OCI-LY7 (cell line): ENCODE data around the gene EVC. TPM values are rescaled to one million over a fixed set of nuclear protein-coding genes. Genes with fewer than 3 reads are reported as not detected.

Experiments
- BruUV-seq: library from RNA; stranded (reverse); fragments of 400-500 nt; replicated peaks from 2 replicates; lab custom pipeline; 2021; lab: Mats Ljungman, UMichigan
- CTCF ChIA-PET: fragments of 300-600 bp; sonication (Branson Sonifier 250); formaldehyde crosslinking; loops from one replicate; lab custom pipeline; 2022; ENCODE audit warnings: antibody characterized with exemption; ENCODE audit not compliant: unreplicated experiment; lab: Charles Lee
- POLR2A ChIA-PET: fragments of 300-600 bp; sonication (Branson Sonifier 250); formaldehyde crosslinking; loops from one replicate; lab custom pipeline; 2022; ENCODE audit warnings: antibody characterized with exemption; lab: Charles Lee
- DNase-seq: peaks from one replicate; pipeline ENCODE4 v3.0.0-alpha.2; 2015; ENCODE audit warnings: low spot score
- H2AFZ ChIP-seq: fragments of 200-600 bp; sonication (generic), shearing (Covaris generic); 2 replicates; pipeline ENCODE4 v1.6.1; 2014; ENCODE audit warnings: mild to moderate bottlenecking, antibody characterized with exemption, low read length, moderate library complexity
- H3K27ac ChIP-seq: fragments of 200-600 bp; sonication (generic); 2 replicates; pipeline ENCODE4 v1.5.1; 2014; ENCODE audit warnings: mixed run types, low read depth, mild to moderate bottlenecking, moderate library complexity, low read length, inconsistent platforms; ENCODE audit not compliant: poor library complexity, severe bottlenecking
- H3K36me3 ChIP-seq: fragments of 200-600 bp; sonication (generic); 2 replicates; pipeline ENCODE4 v1.6.1; 2014; ENCODE audit warnings: mild to moderate bottlenecking, antibody characterized with exemption, low read length, moderate library complexity, mixed read lengths; ENCODE audit not compliant: insufficient read depth
- H3K4me1 ChIP-seq: fragments of 200-600 bp; sonication (generic); 2 replicates; pipeline ENCODE4 v1.5.1; 2014; ENCODE audit warnings: mild to moderate bottlenecking, low read length; ENCODE audit not compliant: insufficient read depth, poor library complexity, severe bottlenecking
- H3K4me2 ChIP-seq: fragments of 200-600 bp; sonication (generic); 2 replicates; pipeline ENCODE4 v1.6.1; 2014; ENCODE audit warnings: mild to moderate bottlenecking, low read length
- H3K4me3 ChIP-seq: fragments of 200-600 bp; sonication (generic); 2 replicates; pipeline ENCODE4 v1.5.1; 2014; ENCODE audit warnings: mild to moderate bottlenecking, low read depth, low read length; ENCODE audit not compliant: poor library complexity, severe bottlenecking
- H3K79me2 ChIP-seq: fragments of 200-600 bp; sonication (generic); 2 replicates; pipeline ENCODE4 v1.6.1; 2016; ENCODE audit warnings: low read depth, mild to moderate bottlenecking, low read length, moderate library complexity, mixed read lengths; ENCODE audit not compliant: insufficient read depth
- H3K9me2 ChIP-seq: fragments of 200-600 bp; sonication (generic); 2 replicates; pipeline ENCODE4 v1.6.1; 2016; ENCODE audit warnings: mild to moderate bottlenecking, low read length, mixed read lengths; ENCODE audit not compliant: insufficient read depth
- H3K9me3 ChIP-seq: fragments of 200-600 bp; sonication (generic); 2 replicates; pipeline ENCODE4 v1.6.1; 2014; ENCODE audit warnings: mild to moderate bottlenecking, mixed run types, low read length, mixed read lengths
- H4K20me1 ChIP-seq: fragments of 200-600 bp; sonication (generic); 2 replicates; pipeline ENCODE4 v1.6.1; 2014; ENCODE audit warnings: mild to moderate bottlenecking, antibody characterized with exemption, low read length, moderate library complexity, mixed read lengths; ENCODE audit not compliant: insufficient read depth
- CTCF ChIP-seq: fragments of 200-600 bp; sonication (generic); conservative IDR thresholded peaks from 2 replicates; pipeline ENCODE4 v1.5.1; 2014; ENCODE audit warnings: mild to moderate bottlenecking, antibody characterized with exemption, low read length, moderate library complexity, mixed read lengths
- EZH2phosphoT487 ChIP-seq: fragments of 200-600 bp; sonication (generic); IDR thresholded peaks from 2 replicates; pipeline ENCODE4 v1.6.1; 2018; ENCODE audit warnings: low read depth, borderline replicate concordance, mild to moderate bottlenecking, mixed run types, antibody characterized with exemption, low read length, moderate library complexity, mixed read lengths
- intact Hi-C: fragments of 100-400 bp; cut with micrococcal nuclease; formaldehyde crosslinking; loops from one replicate; pipeline ENCODE4 v1.10.0; 2022; ENCODE audit not compliant: unreplicated experiment
- total RNA-seq, 2 experiments: library from RNA; depleted of rRNA in 1 of 2; stranded (reverse); fragments of >200 nt in 1 of 2; shearing (Covaris generic) in 1 of 2; gene quantifications; 2 replicates each; pipeline ENCODE4 v1.2.3, GENCODE V29; 2014 to 2022

Gene EVC
- total RNA-seq, 2 experiments from 2014 or later, result not detected

- intact Hi-C loops, result loop anchor here (5.0 kb wide), 1 partner anchor 396 kb away; no protein-coding TSS in a partner anchor
- TF ChIP-seq EZH2phosphoT487 (no peak), CTCF (no peak)
- POLR2A ChIA-PET, result interaction anchor here (0.5 kb wide), 1 partner anchor 10 kb away, joined by 3 read pairs; no protein-coding TSS in a partner anchor
Observed at GRCh38 chr4:5793514-5793913, 82.5 kb downstream of the EVC start.

GRCh38 chr4:5795580-5795979, 84.6 kb downstream of the EVC start:
- no peak for TF ChIP-seq CTCF
- no peak for DNase-seq
- ChIA-PET POLR2A (no interaction called here), CTCF (no interaction called here)
- H3K4me1 ChIP-seq, result no peaks in the 10 kb centered on the region
- intact Hi-C loops, result no loop called here
- H4K20me1 ChIP-seq, result no peaks in the 10 kb centered on the region
- H3K9me2 ChIP-seq, result no peaks in the 10 kb centered on the region
- no peaks in the 10 kb centered on the region for H3K79me2 ChIP-seq
- no peaks in the 10 kb centered on the region for H3K9me3 ChIP-seq
- H2AFZ ChIP-seq, result no peak overlapping the region
- H3K27ac ChIP-seq, result no peak overlapping the region
- H3K4me2 ChIP-seq, result no peak overlapping the region
- H3K36me3 ChIP-seq, result no peaks in the 10 kb centered on the region
- BruUV-seq, result no TSS peak
- H3K4me3 ChIP-seq, result no peak overlapping the region

More at GRCh38 chr4:5793514-5793913, 82.5 kb downstream of the EVC start:
- Histone ChIP-seq H3K36me3 (no peaks in the 10 kb centered on the region), H3K4me2 (no peak overlapping the region), H4K20me1 (no peaks in the 10 kb centered on the region), H2AFZ (no peak overlapping the region), H3K4me3 (no peak overlapping the region), H3K9me3 (no peaks in the 10 kb centered on the region), H3K4me1 (no peaks in the 10 kb centered on the region), H3K79me2 (no peaks in the 10 kb centered on the region), H3K9me2 (no peaks in the 10 kb centered on the region), H3K27ac (no peak overlapping the region)
- DNase-seq, result no peak
- BruUV-seq, result no TSS peak
- CTCF ChIA-PET, result no interaction called here

GRCh38 chr4:5796976-5797375, 86.0 kb downstream of the EVC start:
- H3K4me1 ChIP-seq, result no peaks in the 10 kb centered on the region
- no peaks in the 10 kb centered on the region for H3K79me2 ChIP-seq
- H4K20me1 ChIP-seq, result no peaks in the 10 kb centered on the region
- H3K9me2 ChIP-seq, result no peaks in the 10 kb centered on the region
- H3K4me3 ChIP-seq, result no peak overlapping the region
- ChIA-PET POLR2A (no interaction called here), CTCF (no interaction called here)
- intact Hi-C loops, result no loop called here
- H3K36me3 ChIP-seq, result no peaks in the 10 kb centered on the region
- DNase-seq, result no peak
- no peaks in the 10 kb centered on the region for H3K9me3 ChIP-seq
- H2AFZ ChIP-seq, result no peak overlapping the region
- H3K4me2 ChIP-seq, result no peak overlapping the region
- no peak overlapping the region for H3K27ac ChIP-seq
- TF ChIP-seq EZH2phosphoT487, result no peak
- no TSS peak for BruUV-seq
